ENCODE data around the gene CCDC134.

- TF ChIP-seq EP300 (IDR thresholded peaks at IDR 0.05; ENCODE audit: low read depth in 2 of 2, low read length in 2 of 2) (no peak), EP300 (CRISPR knock-in tag; IDR thresholded peaks at IDR 0.05; ENCODE audit: borderline replicate concordance) (no peak), ZNF670 (CRISPR knock-in tag; IDR thresholded peaks at IDR 0.05; ENCODE audit: borderline replicate concordance) (no peak), ZSCAN30 (CRISPR knock-in tag; IDR thresholded peaks at IDR 0.05) (no peak), SMARCE1 (IDR thresholded peaks at IDR 0.05; ENCODE audit: borderline replicate concordance) (no peak), ZNF138 (CRISPR knock-in tag; IDR thresholded peaks at IDR 0.05; ENCODE audit: low read depth) (no peak)
- TF ChIP-seq, protein P1, sequence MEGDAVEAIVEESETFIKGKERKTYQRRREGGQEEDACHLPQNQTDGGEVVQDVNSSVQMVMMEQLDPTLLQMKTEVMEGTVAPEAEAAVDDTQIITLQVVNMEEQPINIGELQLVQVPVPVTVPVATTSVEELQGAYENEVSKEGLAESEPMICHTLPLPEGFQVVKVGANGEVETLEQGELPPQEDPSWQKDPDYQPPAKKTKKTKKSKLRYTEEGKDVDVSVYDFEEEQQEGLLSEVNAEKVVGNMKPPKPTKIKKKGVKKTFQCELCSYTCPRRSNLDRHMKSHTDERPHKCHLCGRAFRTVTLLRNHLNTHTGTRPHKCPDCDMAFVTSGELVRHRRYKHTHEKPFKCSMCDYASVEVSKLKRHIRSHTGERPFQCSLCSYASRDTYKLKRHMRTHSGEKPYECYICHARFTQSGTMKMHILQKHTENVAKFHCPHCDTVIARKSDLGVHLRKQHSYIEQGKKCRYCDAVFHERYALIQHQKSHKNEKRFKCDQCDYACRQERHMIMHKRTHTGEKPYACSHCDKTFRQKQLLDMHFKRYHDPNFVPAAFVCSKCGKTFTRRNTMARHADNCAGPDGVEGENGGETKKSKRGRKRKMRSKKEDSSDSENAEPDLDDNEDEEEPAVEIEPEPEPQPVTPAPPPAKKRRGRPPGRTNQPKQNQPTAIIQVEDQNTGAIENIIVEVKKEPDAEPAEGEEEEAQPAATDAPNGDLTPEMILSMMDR (CRISPR knock-in tag; IDR thresholded peaks at IDR 0.05), result peak; percentile 59
Measured at GRCh38 chr22:41762980-41763779, 37.3 kb upstream of the CCDC134 start.
